22Rv1 (cell line): ENCODE data around the gene LRFN3.

Experiments
- H3K27ac ChIP-seq: fragments of 450-650 bp; 2 replicates; pipeline ENCODE4 v1.5.1; 2017
- ZFX ChIP-seq: fragments of 450-650 bp; IDR thresholded peaks from 2 replicates; pipeline ENCODE4 v1.6.1; 2017; ENCODE audit warnings: antibody characterized with exemption, borderline replicate concordance
- TF ChIP-seq, protein P1 (sequence below): fragments of 450-650 bp; IDR thresholded peaks from 2 replicates; pipeline ENCODE4 v1.5.1; 2017; ENCODE audit warnings: mild to moderate bottlenecking

LRFN3 gene

DNA sequence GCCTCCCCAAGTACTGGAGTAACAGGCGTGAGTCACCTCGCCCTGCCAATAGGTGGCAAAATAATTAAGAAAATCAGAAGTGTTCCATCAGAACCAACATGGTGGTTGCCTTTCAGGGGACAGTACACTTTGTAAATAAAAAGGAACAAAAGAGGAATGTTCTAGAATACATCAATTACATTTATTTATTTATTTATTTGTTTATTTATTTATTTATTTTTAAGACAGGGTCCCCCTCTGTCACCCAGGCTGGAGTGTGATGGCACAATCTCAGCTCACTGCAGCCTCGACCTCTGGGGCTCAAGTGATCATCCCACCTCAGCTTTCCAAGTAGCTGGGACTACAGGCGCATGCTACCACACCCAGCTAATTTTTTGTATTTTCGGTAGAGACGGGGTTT is 15.2 kb upstream of the LRFN3 start:
- H3K27ac ChIP-seq, result no peak overlapping the region
- TF ChIP-seq, protein P1, sequence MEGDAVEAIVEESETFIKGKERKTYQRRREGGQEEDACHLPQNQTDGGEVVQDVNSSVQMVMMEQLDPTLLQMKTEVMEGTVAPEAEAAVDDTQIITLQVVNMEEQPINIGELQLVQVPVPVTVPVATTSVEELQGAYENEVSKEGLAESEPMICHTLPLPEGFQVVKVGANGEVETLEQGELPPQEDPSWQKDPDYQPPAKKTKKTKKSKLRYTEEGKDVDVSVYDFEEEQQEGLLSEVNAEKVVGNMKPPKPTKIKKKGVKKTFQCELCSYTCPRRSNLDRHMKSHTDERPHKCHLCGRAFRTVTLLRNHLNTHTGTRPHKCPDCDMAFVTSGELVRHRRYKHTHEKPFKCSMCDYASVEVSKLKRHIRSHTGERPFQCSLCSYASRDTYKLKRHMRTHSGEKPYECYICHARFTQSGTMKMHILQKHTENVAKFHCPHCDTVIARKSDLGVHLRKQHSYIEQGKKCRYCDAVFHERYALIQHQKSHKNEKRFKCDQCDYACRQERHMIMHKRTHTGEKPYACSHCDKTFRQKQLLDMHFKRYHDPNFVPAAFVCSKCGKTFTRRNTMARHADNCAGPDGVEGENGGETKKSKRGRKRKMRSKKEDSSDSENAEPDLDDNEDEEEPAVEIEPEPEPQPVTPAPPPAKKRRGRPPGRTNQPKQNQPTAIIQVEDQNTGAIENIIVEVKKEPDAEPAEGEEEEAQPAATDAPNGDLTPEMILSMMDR, result no peak
- no peak for TF ChIP-seq ZFX

DNA sequence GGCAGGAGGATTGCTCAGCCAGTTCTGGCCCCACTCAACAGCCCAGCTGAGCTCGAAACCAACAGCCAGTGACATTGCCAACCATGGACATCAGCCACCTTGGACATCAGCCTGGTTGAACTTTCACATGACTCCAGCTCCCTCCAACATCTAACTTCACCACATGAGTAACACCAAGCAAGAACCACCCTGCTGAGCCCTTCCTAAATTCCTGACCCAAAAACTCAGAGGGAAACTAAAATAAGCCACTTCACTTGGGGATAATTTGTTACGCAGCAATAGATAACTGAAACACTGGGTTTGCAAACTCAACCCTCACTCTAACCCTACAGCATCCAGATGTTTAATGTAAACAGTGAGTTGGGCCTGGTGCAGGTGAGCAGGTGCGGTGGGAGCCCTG is 10.7 kb upstream of the LRFN3 start:
- TF ChIP-seq ZFX, result no peak
- no peak overlapping the region for H3K27ac ChIP-seq

DNA sequence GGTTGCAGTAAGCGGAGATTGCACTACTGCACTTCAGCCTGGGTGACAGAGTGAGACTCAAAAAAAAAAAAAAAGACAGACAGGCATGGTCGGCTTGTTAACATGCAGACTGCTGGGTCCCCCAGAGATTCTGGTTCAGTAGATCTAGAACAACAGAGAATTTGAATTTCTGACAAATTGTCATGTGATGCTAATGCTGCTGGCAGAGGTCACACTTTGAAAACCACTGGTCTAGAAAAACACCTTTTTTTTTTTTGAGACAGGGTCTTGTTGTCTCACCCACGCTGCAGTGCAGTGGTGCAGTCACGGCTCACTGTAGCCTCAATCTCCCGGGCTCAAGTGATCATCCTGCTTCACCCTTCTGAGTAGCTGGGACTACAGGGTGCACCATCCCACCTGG is 7.7 kb upstream of the LRFN3 start:
- TF ChIP-seq, protein P1, result no peak
- no peak for TF ChIP-seq ZFX
- H3K27ac ChIP-seq, result no peak overlapping the region

DNA sequence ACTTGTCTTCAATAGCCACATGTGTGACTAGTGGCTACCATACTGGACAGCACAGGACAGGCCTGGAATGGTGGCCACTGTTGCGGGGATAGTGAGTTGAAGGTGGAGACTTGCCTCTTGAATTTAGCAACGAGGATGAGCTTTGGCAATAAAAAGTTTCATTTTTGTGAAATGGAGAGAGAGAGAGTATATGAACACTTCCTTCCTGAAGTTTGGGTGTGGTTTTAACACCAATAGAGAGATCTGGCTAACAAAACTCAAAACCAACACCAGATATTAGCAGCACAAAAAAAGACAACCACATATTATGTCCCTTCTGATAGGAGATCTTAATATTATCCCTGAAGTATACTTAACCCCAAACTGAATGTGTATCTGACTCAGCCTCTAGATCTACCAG is 6.3 kb upstream of the LRFN3 start:
- TF ChIP-seq, protein P1, result no peak
- no peak for TF ChIP-seq ZFX
- no peak overlapping the region for H3K27ac ChIP-seq

DNA sequence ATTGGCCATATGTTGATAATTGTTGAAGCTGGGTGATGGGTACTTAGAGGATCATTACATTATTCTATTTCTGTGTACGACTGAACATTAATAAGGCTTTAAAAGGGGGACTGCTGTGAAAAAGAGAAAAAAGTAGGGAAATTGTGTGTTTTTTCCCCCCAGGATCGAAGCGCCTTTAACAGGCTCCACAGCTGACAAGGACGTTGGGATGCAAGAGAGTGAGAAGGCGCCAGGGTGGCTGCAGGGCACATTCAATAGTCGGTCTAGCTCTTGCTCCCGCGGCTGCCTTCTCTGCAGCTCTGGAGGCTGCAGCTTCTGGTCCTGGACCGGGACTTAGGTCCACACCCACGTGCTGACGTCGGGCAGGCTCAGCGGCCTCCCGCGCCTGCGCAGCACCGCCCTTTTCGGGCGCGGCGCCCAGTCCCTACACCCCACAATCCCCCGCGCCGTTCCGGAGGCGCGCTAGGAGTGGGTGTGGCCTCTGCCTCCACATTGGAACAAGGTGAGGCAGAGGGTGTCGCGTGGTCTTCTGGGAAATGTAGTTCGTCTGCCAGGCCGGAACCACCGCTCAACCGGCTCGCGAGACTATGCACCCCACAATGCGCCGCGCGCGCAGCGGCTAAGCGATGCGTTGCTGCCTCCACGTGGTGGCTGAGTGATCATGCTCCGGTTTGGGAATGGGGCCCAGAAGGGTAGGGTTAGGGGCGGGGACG is 4.9 kb upstream of the LRFN3 start:
- H3K27ac ChIP-seq, result peak overlapping the region; percentile 71
- no peak for TF ChIP-seq ZFX
- TF ChIP-seq, protein P1, result peak; percentile 93

DNA sequence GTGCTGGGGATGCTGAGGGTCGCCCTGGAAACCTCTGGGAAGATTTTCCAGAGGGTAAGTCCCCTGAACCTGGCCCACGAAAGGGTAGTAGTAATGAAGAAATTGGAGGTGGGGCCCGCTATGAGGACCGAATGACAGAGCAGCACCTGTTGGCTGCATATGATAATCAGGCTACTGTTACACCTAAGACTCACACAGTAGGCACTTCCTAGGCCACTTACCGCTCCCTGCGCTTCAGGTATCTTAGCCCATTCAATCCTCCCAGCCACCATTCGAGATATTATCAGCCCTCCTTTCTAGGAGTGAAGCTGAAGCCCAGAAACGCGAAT is 4.3 kb upstream of the LRFN3 start:
- H3K27ac ChIP-seq, result no peak overlapping the region
- TF ChIP-seq, protein P1, result peak; percentile 68
- no peak for TF ChIP-seq ZFX

DNA sequence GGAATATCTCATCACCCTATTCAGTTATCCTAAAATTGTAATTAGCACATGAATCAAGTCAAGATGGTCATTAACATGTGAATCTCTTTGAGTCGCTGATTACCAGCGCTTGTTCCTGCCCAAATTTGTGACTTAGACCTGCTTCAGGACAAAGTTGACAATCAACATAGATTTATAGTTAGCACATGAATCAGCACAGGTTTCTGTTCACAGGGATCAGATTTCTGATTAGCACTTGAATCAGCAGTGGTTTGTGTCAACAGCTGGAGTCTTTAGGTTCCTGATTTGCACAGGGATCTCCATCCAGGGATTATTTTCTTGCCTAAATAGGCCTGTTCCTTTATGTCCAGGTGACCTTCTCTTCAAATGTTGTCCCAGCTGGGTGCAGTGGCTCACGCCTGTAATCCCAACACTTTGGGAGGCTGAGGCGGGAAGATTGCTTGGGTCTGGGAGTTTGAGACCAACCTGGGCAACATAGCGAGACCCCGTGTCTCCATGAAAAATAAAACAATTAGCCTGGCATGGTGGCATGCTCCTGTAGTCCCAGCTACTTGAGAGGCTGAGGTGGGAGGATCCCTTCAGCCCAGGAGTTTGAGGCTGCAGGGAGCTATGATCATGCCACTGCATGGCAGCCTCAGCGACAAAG is 3.8 kb upstream of the LRFN3 start:
- no peak overlapping the region for H3K27ac ChIP-seq
- TF ChIP-seq, protein P1, result no peak
- no peak for TF ChIP-seq ZFX
